SJCRH30 (cell line): ENCODE results near the gene TEC. TPM values are rescaled to one million over a fixed set of nuclear protein-coding genes. Genes with fewer than 3 reads are reported as not detected.

ENCODE experiments used
- DNase-seq, 2 experiments: peaks; one replicate each; pipeline ENCODE4 v3.0.0-alpha.2; 2015 to 2020
- H3K27ac ChIP-seq: fragments of 250-450 bp; sonication (Bioruptor Pico); 2 replicates; pipeline ENCODE4 v1.5.1; 2020; ENCODE audit warnings: mild to moderate bottlenecking, moderate library complexity
- H3K27me3 ChIP-seq: fragments of 250-450 bp; sonication (Bioruptor Pico); 2 replicates; pipeline ENCODE4 v1.5.1; 2020; ENCODE audit warnings: mild to moderate bottlenecking, moderate library complexity
- H3K36me3 ChIP-seq: fragments of 250-450 bp; sonication (Bioruptor Pico); 2 replicates; pipeline ENCODE4 v1.5.1; 2020; ENCODE audit warnings: mild to moderate bottlenecking, moderate library complexity
- H3K4me1 ChIP-seq: fragments of 250-450 bp; sonication (Bioruptor Pico); 2 replicates; pipeline ENCODE4 v1.5.1; 2020; ENCODE audit warnings: mild to moderate bottlenecking, moderate library complexity
- H3K4me3 ChIP-seq: fragments of 250-450 bp; sonication (Bioruptor Pico); 2 replicates; pipeline ENCODE4 v1.5.1; 2020; ENCODE audit warnings: mild to moderate bottlenecking, moderate library complexity
- H3K9me3 ChIP-seq: fragments of 250-450 bp; sonication (Bioruptor Pico); replicated peaks from 2 replicates; pipeline ENCODE4 v1.5.1; 2020; ENCODE audit warnings: mild to moderate bottlenecking, moderate library complexity
- total RNA-seq: library from RNA; depleted of rRNA; stranded (reverse); fragments of >200 nt; shearing (Covaris generic); gene quantifications from 2 replicates; pipeline ENCODE4 v1.2.3, GENCODE V29; 2014

Gene TEC
- total RNA-seq, 1 experiment from 2014 or later, result 11.0 TPM

GRCh38 chr4:48255072-48255958 lies 14.3 kb downstream of the TEC start:
- no peak overlapping the region for H3K4me3 ChIP-seq
- no peaks in the 10 kb centered on the region for H3K4me1 ChIP-seq
- no peak for DNase-seq
- H3K9me3 ChIP-seq, result no peaks in the 10 kb centered on the region
- no peaks in the 10 kb centered on the region for H3K27me3 ChIP-seq
- no peak overlapping the region for H3K27ac ChIP-seq
- no peaks in the 10 kb centered on the region for H3K36me3 ChIP-seq

- H3K4me1 ChIP-seq, result no peaks in the 10 kb centered on the region
- H3K9me3 ChIP-seq, result no peaks in the 10 kb centered on the region
- H3K27ac ChIP-seq, result no peak overlapping the region
- H3K4me3 ChIP-seq, result no peak overlapping the region
- DNase-seq, result no peak
- no peaks in the 10 kb centered on the region for H3K36me3 ChIP-seq
- H3K27me3 ChIP-seq, result no peaks in the 10 kb centered on the region
Measured at GRCh38 chr4:48254381-48255071, 15.1 kb downstream of the TEC start.

GRCh38 chr4:48252313-48252712 lies 17.3 kb downstream of the TEC start:
- Histone ChIP-seq H3K27ac (no peak overlapping the region), H3K9me3 (no peaks in the 10 kb centered on the region), H3K4me1 (no peaks in the 10 kb centered on the region), H3K4me3 (no peak overlapping the region), H3K27me3 (no peaks in the 10 kb centered on the region), H3K36me3 (no peaks in the 10 kb centered on the region)
- no peak for DNase-seq

DNA sequence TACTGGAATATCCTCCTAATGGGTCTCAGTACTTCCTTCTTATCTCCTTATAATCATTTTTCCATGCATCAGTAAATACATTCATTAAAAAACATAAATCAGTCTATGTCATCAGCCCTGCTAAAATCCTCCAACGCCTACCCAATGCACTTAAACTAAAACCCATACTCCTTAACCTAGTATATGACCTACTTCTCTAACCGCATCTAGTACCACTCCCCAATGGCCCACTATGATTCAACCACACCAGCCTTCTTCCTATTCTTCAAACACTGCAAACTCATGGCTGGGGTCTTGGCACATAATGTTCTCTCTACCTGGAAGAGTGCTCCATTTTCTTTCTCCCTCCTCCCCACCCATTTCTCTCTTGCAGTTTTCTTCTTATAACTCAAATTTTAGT lies 18.7 kb downstream of the TEC start:
- Histone ChIP-seq H3K9me3 (no peaks in the 10 kb centered on the region), H3K36me3 (no peaks in the 10 kb centered on the region), H3K4me3 (no peak overlapping the region), H3K27ac (no peak overlapping the region), H3K27me3 (no peaks in the 10 kb centered on the region), H3K4me1 (no peaks in the 10 kb centered on the region)
- DNase-seq, result no peak

DNA sequence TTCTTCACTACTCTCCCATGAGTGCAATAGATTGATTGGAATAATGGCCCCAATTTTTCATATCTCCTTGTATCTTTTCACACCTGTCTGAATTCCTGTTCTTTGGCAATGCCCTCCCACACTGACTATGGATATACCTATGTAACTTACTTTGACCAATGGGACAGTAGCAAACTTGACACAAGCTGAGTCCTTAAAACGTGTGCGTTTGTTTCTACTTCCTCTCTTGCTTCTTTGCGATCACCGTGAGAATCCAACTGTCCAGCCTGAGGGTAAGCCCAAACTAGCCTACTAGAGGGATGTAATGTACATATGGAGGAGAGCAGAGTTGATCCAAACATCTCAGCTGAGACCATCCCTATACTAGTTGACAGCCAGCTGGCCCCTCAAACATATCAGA lies 19.3 kb downstream of the TEC start:
- Histone ChIP-seq H3K9me3 (no peaks in the 10 kb centered on the region), H3K27ac (no peak overlapping the region), H3K27me3 (no peaks in the 10 kb centered on the region), H3K4me1 (no peaks in the 10 kb centered on the region), H3K36me3 (no peaks in the 10 kb centered on the region), H3K4me3 (no peak overlapping the region)
- no peak for DNase-seq

DNA sequence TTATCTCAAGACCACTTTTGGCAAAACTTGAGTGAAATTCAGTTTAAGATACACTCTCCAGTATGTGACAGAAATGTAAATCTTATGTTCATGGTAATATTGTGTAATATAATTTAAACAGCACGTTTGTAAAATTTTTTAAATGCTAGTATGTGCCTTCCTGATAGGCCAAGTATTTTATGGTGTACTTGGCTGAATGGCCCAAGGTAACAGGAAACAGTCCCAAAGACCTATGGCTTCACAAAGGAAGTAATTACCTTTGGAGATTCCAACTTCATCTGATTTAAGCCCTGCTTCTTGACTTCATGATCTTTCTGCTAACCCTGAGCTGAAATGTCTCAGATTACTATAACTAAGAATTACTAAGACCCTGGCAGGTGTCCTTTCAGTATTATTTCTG lies 20.3 kb downstream of the TEC start:
- H3K36me3 ChIP-seq, result no peaks in the 10 kb centered on the region
- H3K4me3 ChIP-seq, result no peak overlapping the region
- no peak overlapping the region for H3K27ac ChIP-seq
- H3K4me1 ChIP-seq, result no peaks in the 10 kb centered on the region
- no peak for DNase-seq
- no peaks in the 10 kb centered on the region for H3K27me3 ChIP-seq
- no peaks in the 10 kb centered on the region for H3K9me3 ChIP-seq

DNA sequence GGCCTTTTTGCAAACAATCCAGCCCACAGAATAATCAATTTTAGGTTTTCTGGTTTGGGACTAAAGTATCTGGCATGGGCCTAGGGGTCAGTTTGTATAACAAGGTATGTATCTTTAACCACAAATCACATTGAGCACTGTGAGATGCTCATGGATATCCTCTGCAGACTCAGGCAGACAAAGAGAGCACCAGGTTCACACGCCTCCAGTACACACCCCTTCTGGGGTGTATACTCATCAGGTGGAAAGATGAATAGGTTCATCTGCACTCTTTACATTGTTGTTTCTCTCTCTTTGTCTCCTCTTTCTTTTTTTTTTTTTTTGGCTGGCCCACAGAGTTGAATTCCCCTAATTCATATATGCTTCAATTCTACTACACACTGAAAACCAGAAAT lies 21.1 kb downstream of the TEC start:
- no peak for DNase-seq
- Histone ChIP-seq H3K36me3 (no peaks in the 10 kb centered on the region), H3K27ac (no peak overlapping the region), H3K4me3 (no peak overlapping the region), H3K27me3 (no peaks in the 10 kb centered on the region), H3K4me1 (no peaks in the 10 kb centered on the region), H3K9me3 (no peaks in the 10 kb centered on the region)

DNA sequence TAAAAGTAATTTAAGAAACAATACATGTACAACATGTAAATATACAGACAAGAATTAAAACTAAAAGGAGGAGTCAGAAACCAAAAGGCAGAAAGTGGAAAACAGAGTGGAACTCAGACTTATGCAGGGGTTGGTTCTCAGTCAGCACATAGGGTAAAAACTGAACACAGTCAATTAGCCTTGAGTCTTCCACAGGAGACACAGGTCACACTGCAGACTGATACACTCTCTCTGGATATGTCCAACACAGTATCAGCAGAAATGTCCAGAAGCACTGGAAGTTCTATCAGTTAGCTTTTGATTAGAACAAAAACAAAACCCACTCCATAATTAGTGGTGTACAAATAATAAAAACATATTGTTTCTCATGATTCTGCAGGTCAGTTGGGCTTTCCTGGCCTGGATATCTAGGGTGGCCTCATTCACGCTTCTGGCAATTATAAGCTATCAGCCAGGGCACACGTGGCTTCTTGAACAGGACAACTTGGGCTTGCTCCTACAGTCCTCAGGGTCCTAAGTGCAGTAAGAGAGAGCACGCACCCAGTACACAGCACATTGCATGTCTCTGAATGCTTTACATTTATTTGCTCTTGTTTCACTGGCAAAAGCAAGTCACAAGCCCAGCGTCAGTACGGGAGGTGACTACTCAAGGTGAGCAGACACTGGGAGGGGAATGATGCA lies 21.6 kb downstream of the TEC start:
- H3K36me3 ChIP-seq, result no peaks in the 10 kb centered on the region
- no peaks in the 10 kb centered on the region for H3K9me3 ChIP-seq
- no peaks in the 10 kb centered on the region for H3K4me1 ChIP-seq
- H3K27me3 ChIP-seq, result no peaks in the 10 kb centered on the region
- no peak overlapping the region for H3K27ac ChIP-seq
- DNase-seq, result no peak
- H3K4me3 ChIP-seq, result no peak overlapping the region

DNA sequence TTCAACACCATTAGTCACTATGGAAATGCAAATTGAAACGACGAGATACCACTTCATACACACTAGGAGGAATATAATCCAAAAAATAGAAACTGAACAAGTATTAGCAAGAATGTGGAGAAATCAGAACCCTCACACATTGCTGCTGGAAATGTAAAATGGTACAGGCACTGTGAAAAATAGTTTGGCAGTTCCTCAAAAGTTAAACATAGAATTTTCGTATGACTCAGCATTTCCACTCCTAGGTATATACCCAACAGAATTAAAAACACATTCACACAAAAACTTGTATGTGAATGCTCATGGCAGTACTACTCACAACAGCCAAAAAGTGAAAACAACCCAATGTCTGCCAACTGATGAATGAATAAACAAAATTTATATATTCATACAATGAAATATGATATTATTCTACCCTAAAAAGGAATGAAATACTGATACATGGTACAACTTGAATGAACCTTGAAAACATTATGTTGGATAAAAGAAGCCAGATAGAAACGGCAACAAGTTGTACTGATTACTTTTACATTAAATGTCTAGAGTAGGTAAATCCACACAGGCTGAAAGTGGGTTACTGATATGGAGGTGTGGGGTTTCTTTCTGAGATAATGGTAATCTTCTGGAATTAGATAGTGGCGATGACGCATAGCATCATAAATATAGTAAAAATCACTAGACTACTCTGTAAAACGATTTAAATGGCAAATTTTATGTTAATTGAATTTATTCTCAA lies 22.3 kb downstream of the TEC start:
- DNase-seq, result no peak
- Histone ChIP-seq H3K4me1 (no peaks in the 10 kb centered on the region), H3K36me3 (no peaks in the 10 kb centered on the region)

DNA sequence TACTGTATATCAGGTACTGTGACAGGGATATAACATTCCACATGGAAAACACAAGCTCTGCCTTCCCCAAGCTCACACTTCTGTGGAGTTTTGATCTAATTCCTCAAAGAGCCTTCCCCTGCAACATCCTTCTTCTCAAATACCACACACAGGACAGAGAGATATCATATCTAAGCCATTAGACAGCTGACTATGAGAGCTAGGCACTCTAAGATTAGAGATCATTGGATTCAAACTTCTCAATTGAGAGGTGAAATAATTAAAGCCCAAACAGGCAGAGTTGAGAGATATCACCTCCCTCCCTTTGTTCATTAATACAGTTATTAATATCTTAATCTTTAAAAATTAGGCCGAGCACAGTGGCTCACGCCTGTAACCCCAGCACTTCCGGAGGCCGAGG lies 25.0 kb downstream of the TEC start:
- no peaks in the 10 kb centered on the region for H3K4me1 ChIP-seq
- no peaks in the 10 kb centered on the region for H3K9me3 ChIP-seq
- H3K36me3 ChIP-seq, result no peaks in the 10 kb centered on the region
- no peak overlapping the region for H3K27ac ChIP-seq
- DNase-seq, result no peak
- H3K4me3 ChIP-seq, result no peak overlapping the region
- no peaks in the 10 kb centered on the region for H3K27me3 ChIP-seq

More for the DNA sequence above, 22.3 kb downstream of the TEC start:
- Histone ChIP-seq H3K9me3 (no peaks in the 10 kb centered on the region), H3K4me3 (no peak overlapping the region), H3K27ac (no peak overlapping the region), H3K27me3 (no peaks in the 10 kb centered on the region)

DNA sequence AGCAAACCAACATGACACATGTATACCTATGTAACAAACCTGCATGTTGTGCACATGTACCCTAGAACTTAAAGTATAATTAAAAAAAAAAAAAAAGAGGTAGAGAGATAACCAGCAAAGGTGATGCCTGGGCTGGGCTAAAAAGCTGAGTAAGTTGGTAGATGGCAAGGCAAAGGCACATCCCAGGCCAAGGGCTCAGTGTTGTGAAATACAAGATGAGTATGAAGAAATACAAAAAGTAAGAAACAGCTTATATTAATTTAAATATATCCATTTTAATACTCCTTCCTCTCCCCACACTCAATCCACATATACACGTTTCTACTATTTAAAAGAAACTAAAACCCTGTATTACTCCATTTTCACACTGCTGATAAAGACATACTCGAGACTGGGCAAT lies 25.8 kb downstream of the TEC start:
- DNase-seq, result no peak
- Histone ChIP-seq H3K27ac (no peak overlapping the region), H3K36me3 (no peaks in the 10 kb centered on the region), H3K4me1 (no peaks in the 10 kb centered on the region), H3K27me3 (no peaks in the 10 kb centered on the region), H3K9me3 (no peaks in the 10 kb centered on the region), H3K4me3 (no peak overlapping the region)

DNA sequence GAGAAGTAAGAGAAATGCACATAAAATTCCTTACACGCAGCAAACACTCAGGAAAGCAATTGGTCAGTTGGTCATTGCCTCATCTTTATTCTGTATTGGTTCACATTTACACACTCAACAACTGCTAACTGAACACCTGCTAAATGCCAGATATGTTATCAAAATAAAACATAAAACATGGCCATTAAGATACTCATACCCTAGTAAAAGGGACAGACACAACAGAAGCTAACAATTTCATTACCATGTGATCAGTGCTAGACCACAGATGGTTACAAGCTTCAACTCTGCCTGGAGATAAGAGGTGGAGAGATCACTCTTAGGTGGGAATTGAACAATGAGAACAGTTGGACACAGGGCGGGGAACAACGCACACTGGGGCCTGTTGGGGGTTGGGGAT lies 26.2 kb downstream of the TEC start:
- Histone ChIP-seq H3K9me3 (no peaks in the 10 kb centered on the region), H3K27me3 (no peaks in the 10 kb centered on the region)

DNA sequence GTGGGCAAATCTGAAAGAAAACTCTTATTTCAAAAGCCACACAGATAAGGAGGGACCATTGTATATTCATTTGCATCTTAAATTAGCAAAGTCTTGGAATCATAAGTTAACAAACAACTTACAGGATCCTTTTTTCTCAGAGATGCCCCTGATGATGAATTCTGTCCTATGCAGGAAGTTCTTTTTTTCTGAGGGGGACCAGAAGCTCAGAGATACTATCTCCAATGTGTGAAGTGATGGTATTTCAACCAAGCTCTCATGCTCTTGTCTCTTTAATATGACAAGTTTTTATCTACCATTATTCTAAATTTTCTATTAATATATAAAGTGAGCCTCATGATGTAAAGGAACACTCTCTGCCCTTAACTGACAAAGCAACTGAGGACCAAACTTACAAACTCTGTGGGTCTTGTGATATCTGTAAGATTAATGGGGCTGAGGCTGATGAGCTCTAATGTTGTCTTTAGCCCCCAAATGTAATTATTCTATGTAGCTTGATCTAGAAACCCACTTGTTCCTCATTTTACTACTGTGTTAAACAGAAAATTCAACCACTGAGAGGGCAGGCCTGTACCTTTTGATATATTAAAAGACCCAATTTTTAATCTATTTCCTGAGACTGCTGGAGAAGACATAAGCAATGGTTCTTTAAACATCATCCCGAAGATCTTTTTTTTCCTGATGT lies 27.0 kb downstream of the TEC start:
- H3K9me3 ChIP-seq, result no peaks in the 10 kb centered on the region
- no peak overlapping the region for H3K27ac ChIP-seq
- H3K4me3 ChIP-seq, result no peak overlapping the region
- no peaks in the 10 kb centered on the region for H3K4me1 ChIP-seq
- DNase-seq, result no peak
- H3K27me3 ChIP-seq, result no peaks in the 10 kb centered on the region
- no peaks in the 10 kb centered on the region for H3K36me3 ChIP-seq

More for the DNA sequence above, 26.2 kb downstream of the TEC start:
- no peak for DNase-seq
- no peaks in the 10 kb centered on the region for H3K36me3 ChIP-seq
- no peak overlapping the region for H3K27ac ChIP-seq
- H3K4me3 ChIP-seq, result no peak overlapping the region
- no peaks in the 10 kb centered on the region for H3K4me1 ChIP-seq

- no peak overlapping the region for H3K4me3 ChIP-seq
- no peak for DNase-seq
- H3K36me3 ChIP-seq, result no peaks in the 10 kb centered on the region
Measured at GRCh38 chr4:48241731-48242130, 27.9 kb downstream of the TEC start.

More at GRCh38 chr4:48241731-48242130, 27.9 kb downstream of the TEC start:
- Histone ChIP-seq H3K27ac (no peak overlapping the region), H3K27me3 (no peaks in the 10 kb centered on the region), H3K4me1 (no peaks in the 10 kb centered on the region), H3K9me3 (no peaks in the 10 kb centered on the region)
